ENCODE results near the gene CCDC148. TPM values are rescaled to one million over a fixed set of nuclear protein-coding genes. Genes with fewer than 3 reads are reported as not detected.
"Not testable (repeated sequence)": the region's sequence is repeated elsewhere in the genome, so short reads cannot be mapped to it uniquely, and the experiment has no call there.

CCDC148 gene
- total RNA-seq, 1 experiment from 2014 or later = not detected

DNA sequence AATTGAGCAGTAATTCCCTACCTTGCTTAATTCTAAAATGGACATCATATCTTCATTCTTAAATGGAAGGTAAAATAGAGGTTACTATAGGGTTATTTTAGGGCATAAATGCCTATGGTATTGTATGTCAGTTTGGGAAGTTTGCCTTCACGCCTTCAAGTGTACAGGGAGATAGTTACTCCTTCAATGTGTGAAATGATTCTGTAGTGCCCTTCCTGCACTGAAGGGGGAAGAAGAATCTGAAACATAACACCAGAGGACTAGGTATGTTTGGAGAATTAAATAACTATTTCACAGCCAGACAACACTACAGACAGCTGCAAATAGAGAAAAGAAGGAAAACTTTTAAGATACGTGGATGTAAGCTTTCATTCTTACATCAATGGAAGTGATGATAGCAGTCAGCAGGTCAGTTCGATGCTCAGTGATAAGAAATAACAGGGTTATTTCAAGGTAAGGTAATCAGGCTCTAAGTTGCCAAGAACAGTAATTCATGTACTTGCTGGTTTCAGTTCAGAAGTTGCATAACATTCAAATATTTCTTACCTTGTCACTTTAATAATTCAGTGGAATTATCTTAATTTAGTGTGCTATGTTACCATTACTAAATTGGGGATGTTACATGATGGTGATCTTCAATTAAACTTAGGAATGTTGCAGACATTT, 4.2 kb upstream of the CCDC148 start:
- Histone ChIP-seq H3K27ac (ENCODE audit: low read length) (no peak overlapping the region), H3K79me2 (ENCODE audit: low read length) (no peaks in the 10 kb centered on the region), H3K27me3 (ENCODE audit: low read length) (no peaks in the 10 kb centered on the region), H3K4me1 (ENCODE audit: low read length) (no peaks in the 10 kb centered on the region), H3K9me3 (ENCODE audit: low read length) (no peaks in the 10 kb centered on the region; the same call in 1 of the 2 replicates), H3K9me2 (replicated peaks; ENCODE audit: insufficient read depth, low read length) (no peaks in the 10 kb centered on the region), H3K4me3 (ENCODE audit: low read length) (no peak overlapping the region), H2AFZ (ENCODE audit: low read length) (no peak overlapping the region), H4K20me1 (ENCODE audit: insufficient read depth, low read depth, low read length) (no peaks in the 10 kb centered on the region), H3K9ac (ENCODE audit: low read length) (no peak overlapping the region), H3K4me2 (ENCODE audit: low read depth, low read length, poor library complexity, severe bottlenecking) (no peak overlapping the region), H3K36me3 (ENCODE audit: insufficient read depth, low read length) (no peaks in the 10 kb centered on the region)
- no peak for DNase-seq

DNA sequence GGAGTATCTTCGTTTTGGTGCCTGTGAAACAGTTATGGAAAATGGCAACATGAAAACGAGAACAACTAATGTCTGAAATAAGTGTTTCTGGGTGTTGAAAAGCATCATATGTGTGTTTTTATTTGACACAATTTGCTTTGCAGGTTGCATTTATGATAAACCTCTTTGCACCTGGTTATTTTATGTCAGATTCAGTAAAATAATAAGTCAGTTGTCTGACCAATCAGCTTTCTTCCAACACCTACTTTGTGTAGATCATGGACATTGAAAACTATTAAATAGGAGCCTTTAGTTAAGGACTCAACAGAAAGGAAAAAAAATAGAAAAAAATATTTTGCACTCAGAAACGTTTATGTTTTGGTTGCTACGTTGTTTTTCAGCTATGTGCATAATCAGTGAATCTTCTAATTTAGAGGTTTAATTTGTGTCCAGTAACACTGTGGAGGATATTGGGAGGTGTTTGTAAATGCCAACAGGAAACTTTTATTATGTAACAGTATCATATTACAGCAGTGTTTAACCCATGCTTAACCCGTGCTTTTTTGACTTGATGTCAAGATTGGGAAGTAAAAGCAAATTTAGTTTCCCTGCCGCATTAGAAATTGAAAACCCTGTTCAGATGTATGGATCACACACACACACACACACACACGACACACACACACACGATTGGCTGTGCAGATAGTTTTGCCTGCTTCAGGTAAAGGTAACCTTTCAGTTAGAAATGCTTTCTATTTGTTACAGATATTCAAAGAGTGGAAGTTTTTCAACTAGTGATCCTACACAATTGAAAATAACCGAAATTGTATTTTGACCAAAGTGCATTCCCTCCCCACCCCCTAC, 2.8 kb upstream of the CCDC148 start:
- no peak for DNase-seq
- Histone ChIP-seq H3K27ac (ENCODE audit: low read length) (no peak overlapping the region), H2AFZ (ENCODE audit: low read length) (no peak overlapping the region), H3K9ac (ENCODE audit: low read length) (no peak overlapping the region), H3K9me3 (ENCODE audit: low read length) (no peaks in the 10 kb centered on the region; the same call in 1 of the 2 replicates), H3K9me2 (replicated peaks; ENCODE audit: insufficient read depth, low read length) (no peaks in the 10 kb centered on the region), H3K4me2 (ENCODE audit: low read depth, low read length, poor library complexity, severe bottlenecking) (no peak overlapping the region), H3K27me3 (ENCODE audit: low read length) (no peaks in the 10 kb centered on the region), H3K4me3 (ENCODE audit: low read length) (no peak overlapping the region), H4K20me1 (ENCODE audit: insufficient read depth, low read depth, low read length) (no peaks in the 10 kb centered on the region), H3K36me3 (ENCODE audit: insufficient read depth, low read length) (no peaks in the 10 kb centered on the region), H3K4me1 (ENCODE audit: low read length) (no peaks in the 10 kb centered on the region), H3K79me2 (ENCODE audit: low read length) (no peaks in the 10 kb centered on the region)

DNA sequence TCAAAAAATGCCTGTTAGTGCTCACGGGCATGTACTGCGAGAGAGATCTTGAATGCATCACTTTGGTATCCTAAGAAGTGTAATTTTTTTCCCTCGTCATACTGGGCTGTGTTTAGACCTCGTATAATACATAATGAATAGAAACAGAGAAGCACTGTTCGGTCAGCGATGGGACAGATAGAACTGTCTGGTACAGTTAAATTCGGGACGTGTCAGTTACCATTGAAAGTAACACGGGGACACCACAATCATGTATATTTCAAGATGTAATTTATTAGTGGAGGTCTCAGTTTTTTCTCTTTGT, 2.0 kb upstream of the CCDC148 start:
- no peak overlapping the region for H2AFZ ChIP-seq (ENCODE audit: low read length)
- H3K9ac ChIP-seq (ENCODE audit: low read length) = no peak overlapping the region
- DNase-seq = no peak

DNA sequence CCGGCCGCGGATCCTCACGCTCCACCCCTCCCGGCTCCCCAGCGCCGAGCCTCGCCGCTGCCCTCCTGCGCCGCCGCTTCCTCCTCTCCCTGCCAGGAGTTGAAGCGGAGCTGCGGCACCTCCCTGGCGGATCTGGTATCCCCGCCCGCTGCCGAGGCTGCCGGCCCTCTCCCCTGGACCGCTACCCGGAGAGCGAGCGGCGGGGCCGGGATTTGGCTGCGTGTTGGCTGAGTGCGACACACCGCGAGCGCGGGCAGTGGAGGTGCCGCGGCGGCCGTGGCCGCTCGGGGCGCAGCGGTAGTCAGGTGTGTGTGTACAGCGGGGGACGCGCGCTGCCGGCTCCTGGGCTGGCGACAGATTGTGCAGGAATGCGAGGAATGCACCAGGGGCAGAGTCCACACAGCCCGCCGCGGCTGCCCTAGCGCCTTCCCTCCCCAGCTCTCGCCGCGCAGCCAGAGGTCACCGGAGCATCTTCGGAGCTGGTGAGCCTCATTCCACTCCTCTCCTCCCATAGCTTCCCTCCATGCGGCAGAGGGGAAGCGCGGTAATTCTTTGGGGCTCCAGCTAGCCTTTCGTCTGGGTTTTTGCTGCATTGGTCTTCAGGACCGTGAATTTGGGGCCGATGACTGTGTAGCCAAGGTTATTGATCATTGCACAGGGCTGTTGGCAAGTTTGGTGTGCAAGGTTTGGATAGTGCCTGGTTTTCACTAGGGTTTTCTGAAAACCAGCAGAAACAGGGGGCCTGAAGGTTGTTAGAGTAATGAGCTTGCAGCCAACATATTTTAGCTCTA, 1.5 kb upstream of the CCDC148 start:
- Histone ChIP-seq H3K79me2 (ENCODE audit: low read length) (no peaks in the 10 kb centered on the region), H3K4me1 (ENCODE audit: low read length) (no peaks in the 10 kb centered on the region), H3K9me2 (replicated peaks; ENCODE audit: insufficient read depth, low read length) (no peaks in the 10 kb centered on the region), H3K4me2 (ENCODE audit: low read depth, low read length, poor library complexity, severe bottlenecking) (no peak overlapping the region), H3K9me3 (ENCODE audit: low read length) (no peaks in the 10 kb centered on the region; the same call in 1 of the 2 replicates), H3K36me3 (ENCODE audit: insufficient read depth, low read length) (no peaks in the 10 kb centered on the region), H2AFZ (ENCODE audit: low read length) (no peak overlapping the region), H3K9ac (ENCODE audit: low read length) (no peak overlapping the region), H3K27ac (ENCODE audit: low read length) (no peak overlapping the region), H3K4me3 (ENCODE audit: low read length) (no peak overlapping the region), H3K27me3 (ENCODE audit: low read length) (no peaks in the 10 kb centered on the region), H4K20me1 (ENCODE audit: insufficient read depth, low read depth, low read length) (no peaks in the 10 kb centered on the region)
- no peak for DNase-seq

More for the DNA sequence above, 2.0 kb upstream of the CCDC148 start:
- Histone ChIP-seq H3K9me3 (ENCODE audit: low read length) (no peaks in the 10 kb centered on the region; the same call in 1 of the 2 replicates), H3K4me1 (ENCODE audit: low read length) (no peaks in the 10 kb centered on the region), H3K4me3 (ENCODE audit: low read length) (no peak overlapping the region), H3K36me3 (ENCODE audit: insufficient read depth, low read length) (no peaks in the 10 kb centered on the region), H4K20me1 (ENCODE audit: insufficient read depth, low read depth, low read length) (no peaks in the 10 kb centered on the region), H3K79me2 (ENCODE audit: low read length) (no peaks in the 10 kb centered on the region), H3K4me2 (ENCODE audit: low read depth, low read length, poor library complexity, severe bottlenecking) (no peak overlapping the region), H3K9me2 (replicated peaks; ENCODE audit: insufficient read depth, low read length) (no peaks in the 10 kb centered on the region), H3K27ac (ENCODE audit: low read length) (no peak overlapping the region), H3K27me3 (ENCODE audit: low read length) (no peaks in the 10 kb centered on the region)

DNA sequence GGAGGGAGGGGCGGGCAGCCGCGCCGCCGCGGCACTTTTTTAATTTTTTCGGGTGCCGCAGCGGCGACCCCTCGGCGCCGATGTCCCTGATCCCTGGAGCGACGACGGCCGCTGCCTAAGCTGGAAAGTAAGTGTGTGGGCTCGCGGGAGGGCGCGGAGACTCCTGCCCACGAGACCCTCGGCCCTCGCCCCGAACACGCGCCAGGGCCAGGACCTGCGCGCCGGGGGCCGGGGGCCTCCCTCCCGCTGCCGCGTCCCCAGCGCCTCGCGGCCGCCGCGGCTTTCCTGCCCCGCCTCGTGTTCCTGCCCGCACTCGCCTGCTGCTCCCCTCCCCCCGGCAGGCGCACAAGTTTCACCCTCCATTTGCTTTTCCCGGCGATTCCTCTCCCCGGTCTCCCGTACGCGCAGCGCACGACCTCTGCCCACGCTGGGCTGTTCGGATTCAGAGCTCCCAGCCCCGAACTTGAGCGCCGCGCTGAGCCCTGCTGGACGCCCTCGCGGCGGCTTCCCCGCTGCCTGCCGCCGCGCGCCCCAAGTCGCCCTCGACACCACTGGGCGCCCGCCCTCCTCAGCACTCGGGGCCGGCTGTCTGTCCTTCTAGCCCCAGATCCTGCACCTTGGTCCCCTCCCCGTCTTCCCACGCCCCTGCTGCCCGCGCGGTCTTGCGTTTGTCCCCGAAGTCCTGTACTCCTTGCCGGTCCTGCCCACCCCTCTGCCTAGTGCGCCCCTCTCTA, 706 bp upstream of the CCDC148 start:
- H3K27me3 ChIP-seq (ENCODE audit: low read length) = no peaks in the 10 kb centered on the region
- no peaks in the 10 kb centered on the region for H3K9me2 ChIP-seq (replicated peaks; ENCODE audit: insufficient read depth, low read length)
- no peaks in the 10 kb centered on the region for H4K20me1 ChIP-seq (ENCODE audit: insufficient read depth, low read depth, low read length)
- no peaks in the 10 kb centered on the region for H3K36me3 ChIP-seq (ENCODE audit: insufficient read depth, low read length)
- H3K79me2 ChIP-seq (ENCODE audit: low read length) = no peaks in the 10 kb centered on the region
- H2AFZ ChIP-seq (ENCODE audit: low read length) = no peak overlapping the region
- H3K4me3 ChIP-seq (ENCODE audit: low read length) = no peak overlapping the region
- no peak for DNase-seq
- H3K27ac ChIP-seq (ENCODE audit: low read length) = no peak overlapping the region
- no peak overlapping the region for H3K9ac ChIP-seq (ENCODE audit: low read length)
- no peaks in the 10 kb centered on the region for H3K4me1 ChIP-seq (ENCODE audit: low read length)
- H3K4me2 ChIP-seq (ENCODE audit: low read depth, low read length, poor library complexity, severe bottlenecking) = no peak overlapping the region
- no peaks in the 10 kb centered on the region; the same call in 1 of the 2 replicates for H3K9me3 ChIP-seq (ENCODE audit: low read length)

DNA sequence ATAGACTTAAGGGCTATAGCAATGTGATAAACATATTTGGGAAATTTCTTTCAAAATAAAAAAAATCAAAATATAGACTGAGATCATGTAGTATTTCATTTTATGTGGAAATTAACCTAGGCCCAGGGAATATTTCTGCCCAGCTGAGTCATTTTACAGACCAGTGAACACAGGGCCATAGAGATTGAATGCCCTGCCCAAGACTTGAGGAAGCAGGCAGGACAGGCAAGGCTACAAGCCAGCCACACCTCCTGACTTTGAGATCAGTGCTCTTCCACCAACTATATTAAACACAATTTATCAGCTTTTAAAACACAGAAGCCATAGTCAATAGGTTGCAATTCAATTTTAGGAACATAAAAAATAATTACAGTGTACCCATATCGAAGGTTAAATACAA, 12.9 kb downstream of the CCDC148 start:
- no peak for DNase-seq
- Histone ChIP-seq H3K9me3 (ENCODE audit: low read length) (no peaks in the 10 kb centered on the region), H3K4me2 (ENCODE audit: low read depth, low read length, poor library complexity, severe bottlenecking) (no peak overlapping the region), H3K27ac (ENCODE audit: low read length) (no peak overlapping the region), H3K27me3 (ENCODE audit: low read length) (no peaks in the 10 kb centered on the region), H3K36me3 (ENCODE audit: insufficient read depth, low read length) (no peaks in the 10 kb centered on the region), H3K9me2 (replicated peaks; ENCODE audit: insufficient read depth, low read length) (no peaks in the 10 kb centered on the region), H4K20me1 (ENCODE audit: insufficient read depth, low read depth, low read length) (no peaks in the 10 kb centered on the region), H3K79me2 (ENCODE audit: low read length) (no peaks in the 10 kb centered on the region), H3K4me3 (ENCODE audit: low read length) (no peak overlapping the region), H3K4me1 (ENCODE audit: low read length) (no peaks in the 10 kb centered on the region), H2AFZ (ENCODE audit: low read length) (no peak overlapping the region), H3K9ac (ENCODE audit: low read length) (no peak overlapping the region)

DNA sequence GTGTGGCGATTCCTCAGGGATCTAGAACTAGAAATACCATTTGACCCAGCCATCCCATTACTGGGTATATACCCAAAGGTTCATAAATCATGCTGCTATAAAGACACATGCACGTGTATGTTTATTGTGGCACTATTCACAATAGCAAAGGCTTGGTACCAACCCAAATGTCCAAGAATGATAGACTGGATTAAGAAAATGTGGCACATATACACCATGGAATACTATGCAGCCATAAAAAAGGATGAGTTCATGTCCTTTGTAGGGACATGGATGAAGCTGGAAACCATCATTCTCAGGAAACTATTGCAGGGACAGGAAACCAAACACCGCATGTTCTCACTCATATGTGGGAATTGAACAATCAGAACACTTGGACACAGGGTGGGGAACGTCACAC, 17.5 kb downstream of the CCDC148 start:
- H3K9me2 ChIP-seq (replicated peaks; ENCODE audit: insufficient read depth, low read length); H3K27me3 ChIP-seq (ENCODE audit: low read length); H3K36me3 ChIP-seq (ENCODE audit: insufficient read depth, low read length); H2AFZ ChIP-seq (ENCODE audit: low read length); H3K79me2 ChIP-seq (ENCODE audit: low read length); H3K9me3 ChIP-seq (ENCODE audit: low read length); H3K4me1 ChIP-seq (ENCODE audit: low read length); H3K27ac ChIP-seq (ENCODE audit: low read length); DNase-seq; H3K4me3 ChIP-seq (ENCODE audit: low read length); H4K20me1 ChIP-seq (ENCODE audit: insufficient read depth, low read depth, low read length); H3K9ac ChIP-seq (ENCODE audit: low read length); H3K4me2 ChIP-seq (ENCODE audit: low read depth, low read length, poor library complexity, severe bottlenecking): not testable (repeated sequence)

DNA sequence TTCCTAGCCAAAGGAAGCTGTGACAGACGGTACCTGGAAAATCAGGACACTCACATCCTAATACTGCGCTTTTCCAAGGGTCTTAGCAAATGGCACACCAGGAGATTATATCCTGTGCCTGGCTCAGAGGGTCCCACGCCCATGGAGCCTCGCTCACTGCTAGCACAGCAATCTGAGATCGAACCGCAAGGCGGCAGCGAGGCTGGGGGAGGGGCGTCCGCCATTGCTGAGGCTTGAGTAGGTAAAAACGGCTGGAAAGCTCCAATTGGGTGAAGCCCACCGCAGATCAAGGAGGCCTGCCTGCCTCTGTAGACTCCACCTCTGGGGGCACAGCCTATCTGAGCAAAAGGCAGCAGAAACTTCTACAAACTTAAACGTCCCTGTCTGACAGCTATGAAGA, 22.8 kb downstream of the CCDC148 start:
- H3K27ac ChIP-seq (ENCODE audit: low read length); DNase-seq; H3K9me3 ChIP-seq (ENCODE audit: low read length): not testable (repeated sequence)

More for the DNA sequence above, 22.8 kb downstream of the CCDC148 start:
- H3K4me2 ChIP-seq (ENCODE audit: low read depth, low read length, poor library complexity, severe bottlenecking); H3K79me2 ChIP-seq (ENCODE audit: low read length); H4K20me1 ChIP-seq (ENCODE audit: insufficient read depth, low read depth, low read length); H3K4me3 ChIP-seq (ENCODE audit: low read length); H3K9me2 ChIP-seq (replicated peaks; ENCODE audit: insufficient read depth, low read length); H3K27me3 ChIP-seq (ENCODE audit: low read length); H3K36me3 ChIP-seq (ENCODE audit: insufficient read depth, low read length); H2AFZ ChIP-seq (ENCODE audit: low read length); H3K4me1 ChIP-seq (ENCODE audit: low read length); H3K9ac ChIP-seq (ENCODE audit: low read length): not testable (repeated sequence)
